Right lobe of liver (tissue), 4 donors: ENCODE data around the gene TENT5C.

Experiments used
- CTCF ChIP-seq, 4 donors: fragments of 200-600 bp in 3 of 4; fragments of 450-650 bp in 1 of 4; IDR thresholded peaks; one replicate each; pipeline versions ENCODE4 v1.5.1 to v1.8.0; 2016 to 2022; ENCODE audit warnings: antibody characterized with exemption in 4 of 4, mild to moderate bottlenecking in 2 of 4
- POLR2A ChIP-seq: fragments of 450-650 bp; IDR thresholded peaks from one replicate; pipeline ENCODE4 v1.6.1; 2017; ENCODE audit warnings: antibody characterized with exemption, mild to moderate bottlenecking
- donor health status: DM: no; HTN: no; CAD: no.
- donor health status: DM: no; HTN: no; CAD: no.
- donor health status: DM: no; HTN: yes; CAD: no.

- TF ChIP-seq CTCF (IDR thresholded peaks at IDR 0.05) (no peak), POLR2A (no peak)
Observed at GRCh38 chr1:117657949-117658660, 52.3 kb downstream of the TENT5C start.
